Natural killer cell (primary cell): ENCODE measurements around the gene MAP2K5. TPM values are rescaled to one million over a fixed set of nuclear protein-coding genes. Genes with fewer than 3 reads are reported as not detected.

Experiments used
- ATAC-seq, 3 donors: fragments of 150-1000 bp in 2 of 3; fragments of 200-7000 bp in 1 of 3; cut with Tn5 transposase; 1 replicate in 1 of 3; 2 replicates in 2 of 3; pipeline ENCODE4 v1.10.0; 2021; ENCODE audit warnings: mild to moderate bottlenecking in 2 of 3, moderate library complexity in 2 of 3
- DNase-seq, 2 donors: peaks; one replicate each; pipeline versions ENCODE4 v3.0.0 to v3.0.0-alpha.2; 2013 to 2021; ENCODE audit warnings: mixed read lengths in 1 of 2
- H3K27ac ChIP-seq: one replicate; pipeline ENCODE4 v1.5.1; 2013; ENCODE audit warnings: mild to moderate bottlenecking, low read length
- H3K27me3 ChIP-seq: one replicate; pipeline ENCODE4 v1.6.1; 2013; ENCODE audit warnings: low read length; ENCODE audit not compliant: control insufficient read depth, insufficient read depth
- H3K36me3 ChIP-seq: one replicate; pipeline ENCODE4 v1.6.1; 2013; ENCODE audit warnings: low read length; ENCODE audit not compliant: control insufficient read depth, insufficient read depth
- H3K4me1 ChIP-seq: one replicate; pipeline ENCODE4 v1.6.1; 2013; ENCODE audit warnings: low read length; ENCODE audit not compliant: control insufficient read depth, insufficient read depth
- H3K4me3 ChIP-seq: one replicate; pipeline ENCODE4 v1.5.1; 2013; ENCODE audit warnings: low read length
- H3K9me3 ChIP-seq: one replicate; pipeline ENCODE4 v1.6.1; 2013; ENCODE audit warnings: low read length; ENCODE audit not compliant: control insufficient read depth, insufficient read depth
- H3K27ac Mint-ChIP-seq, 2 donors: one replicate each; pipeline ENCODE4 v1.8.0; 2022; ENCODE audit warnings: mild to moderate bottlenecking in 2 of 2, mixed read lengths in 2 of 2, moderate library complexity in 1 of 2
- H3K27me3 Mint-ChIP-seq, 2 donors: one replicate each; pipeline ENCODE4 v1.8.0; 2022; ENCODE audit warnings: low read depth in 2 of 2, mixed read lengths in 2 of 2
- H3K36me3 Mint-ChIP-seq: one replicate; pipeline ENCODE4 v1.8.0; 2022; ENCODE audit warnings: mixed read lengths
- H3K4me1 Mint-ChIP-seq, 2 donors: one replicate each; pipeline ENCODE4 v1.8.0; 2022; ENCODE audit warnings: mixed read lengths in 2 of 2
- H3K4me3 Mint-ChIP-seq: one replicate; pipeline ENCODE4 v1.8.0; 2022; ENCODE audit warnings: mild to moderate bottlenecking, moderate library complexity, mixed read lengths
- H3K9me3 Mint-ChIP-seq, 2 donors: one replicate each; pipeline ENCODE4 v1.8.0; 2022; ENCODE audit warnings: mixed read lengths in 2 of 2
- WGBS: methylation state at CpG from one replicate; pipeline ENCODE4 v1.1.7; 2013; ENCODE audit warnings: missing lambda C conversion rate; ENCODE audit not compliant: insufficient coverage; 5-methylcytosine and 5-hydroxymethylcytosine counted together
- intact Hi-C: fragments of 100-400 bp; cut with micrococcal nuclease; formaldehyde crosslinking; loops from one replicate; pipeline ENCODE4 v1.14.2; 2022
- total RNA-seq, 4 donors: library from RNA; stranded (reverse); fragments of 120-200 nt in 1 of 4; gene quantifications; one replicate each; pipeline versions ENCODE4 v1.2.3 to v1.2.4, GENCODE V29; 2013 to 2022
- TF ChIP-seq, protein P1 (sequence below): fragments of 200-600 bp; IDR thresholded peaks from one replicate; pipeline ENCODE4 v1.8.0; 2022; ENCODE audit warnings: antibody characterized with exemption

The MAP2K5 gene
- total RNA-seq, 3 donors from 2014 or later (not counting 1 experiment from before 2014, with no cell fraction given) = 25.6 to 32.6 (median 29.2) TPM

DNA sequence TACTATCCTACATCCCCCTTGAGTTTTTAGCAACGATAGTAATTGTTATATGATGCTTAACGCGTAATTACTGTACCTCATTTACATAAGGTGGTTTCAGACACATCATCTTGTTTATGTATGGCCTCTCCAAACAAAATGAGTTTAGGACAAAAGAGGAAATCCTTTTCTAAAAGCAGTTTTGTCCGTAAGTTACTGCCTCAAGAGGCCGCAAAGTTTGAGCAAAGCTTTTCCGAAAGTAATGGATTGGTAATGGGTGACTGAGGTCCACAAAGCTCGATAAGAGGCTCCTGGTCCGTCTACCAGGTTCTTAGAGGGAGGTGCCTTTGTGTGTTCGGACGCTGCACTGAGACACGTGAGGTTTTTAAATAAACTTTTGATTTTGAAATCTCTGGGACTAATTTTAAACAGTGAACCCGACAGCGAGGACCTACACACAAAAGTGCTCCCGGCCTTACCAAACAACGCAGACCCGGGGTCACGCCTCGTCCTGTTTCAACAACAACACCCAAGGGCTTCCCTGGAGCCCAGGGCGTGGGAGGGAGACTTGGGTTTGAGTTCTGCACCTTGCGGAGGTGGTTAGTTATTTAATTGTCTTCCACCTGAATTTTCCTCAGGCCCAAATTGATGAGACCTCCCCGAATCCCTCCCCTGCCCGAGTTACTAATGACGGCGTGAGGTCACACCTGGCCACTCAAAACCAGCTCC lies 22.0 kb upstream of the MAP2K5 start:
- no peaks in the 10 kb centered on the region for H3K9me3 Mint-ChIP-seq
- Histone ChIP-seq H3K27ac (peak overlapping the region; percentile 91), H3K4me1 (peaks cover 9% of the 10 kb centered on the region), H3K4me3 (peak overlapping the region; percentile 59), H3K9me3 (no peaks in the 10 kb centered on the region), H3K36me3 (peaks cover 4% of the 10 kb centered on the region), H3K27me3 (no peaks in the 10 kb centered on the region)
- TF ChIP-seq, protein P1, sequence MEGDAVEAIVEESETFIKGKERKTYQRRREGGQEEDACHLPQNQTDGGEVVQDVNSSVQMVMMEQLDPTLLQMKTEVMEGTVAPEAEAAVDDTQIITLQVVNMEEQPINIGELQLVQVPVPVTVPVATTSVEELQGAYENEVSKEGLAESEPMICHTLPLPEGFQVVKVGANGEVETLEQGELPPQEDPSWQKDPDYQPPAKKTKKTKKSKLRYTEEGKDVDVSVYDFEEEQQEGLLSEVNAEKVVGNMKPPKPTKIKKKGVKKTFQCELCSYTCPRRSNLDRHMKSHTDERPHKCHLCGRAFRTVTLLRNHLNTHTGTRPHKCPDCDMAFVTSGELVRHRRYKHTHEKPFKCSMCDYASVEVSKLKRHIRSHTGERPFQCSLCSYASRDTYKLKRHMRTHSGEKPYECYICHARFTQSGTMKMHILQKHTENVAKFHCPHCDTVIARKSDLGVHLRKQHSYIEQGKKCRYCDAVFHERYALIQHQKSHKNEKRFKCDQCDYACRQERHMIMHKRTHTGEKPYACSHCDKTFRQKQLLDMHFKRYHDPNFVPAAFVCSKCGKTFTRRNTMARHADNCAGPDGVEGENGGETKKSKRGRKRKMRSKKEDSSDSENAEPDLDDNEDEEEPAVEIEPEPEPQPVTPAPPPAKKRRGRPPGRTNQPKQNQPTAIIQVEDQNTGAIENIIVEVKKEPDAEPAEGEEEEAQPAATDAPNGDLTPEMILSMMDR = no peak
- DNase-seq = no peak
- H3K4me3 Mint-ChIP-seq = peak overlapping the region; percentile 85
- ATAC-seq = peak in 1 of 3 donors; percentile 2
- H3K27me3 Mint-ChIP-seq = no peaks in the 10 kb centered on the region
- intact Hi-C loops = loop anchor here (1.0 kb wide), 1 partner anchor 320 kb away; the partner anchor contains the start of gene RNU6-1
- 4% methylated on average over 21 of the region's 24 CpGs for WGBS
- peak overlapping the region; percentile 93 to 96 for H3K27ac Mint-ChIP-seq
- H3K4me1 Mint-ChIP-seq = peaks cover 16 to 22% of the 10 kb centered on the region in 2 donors
- H3K36me3 Mint-ChIP-seq = no peaks in the 10 kb centered on the region

DNA sequence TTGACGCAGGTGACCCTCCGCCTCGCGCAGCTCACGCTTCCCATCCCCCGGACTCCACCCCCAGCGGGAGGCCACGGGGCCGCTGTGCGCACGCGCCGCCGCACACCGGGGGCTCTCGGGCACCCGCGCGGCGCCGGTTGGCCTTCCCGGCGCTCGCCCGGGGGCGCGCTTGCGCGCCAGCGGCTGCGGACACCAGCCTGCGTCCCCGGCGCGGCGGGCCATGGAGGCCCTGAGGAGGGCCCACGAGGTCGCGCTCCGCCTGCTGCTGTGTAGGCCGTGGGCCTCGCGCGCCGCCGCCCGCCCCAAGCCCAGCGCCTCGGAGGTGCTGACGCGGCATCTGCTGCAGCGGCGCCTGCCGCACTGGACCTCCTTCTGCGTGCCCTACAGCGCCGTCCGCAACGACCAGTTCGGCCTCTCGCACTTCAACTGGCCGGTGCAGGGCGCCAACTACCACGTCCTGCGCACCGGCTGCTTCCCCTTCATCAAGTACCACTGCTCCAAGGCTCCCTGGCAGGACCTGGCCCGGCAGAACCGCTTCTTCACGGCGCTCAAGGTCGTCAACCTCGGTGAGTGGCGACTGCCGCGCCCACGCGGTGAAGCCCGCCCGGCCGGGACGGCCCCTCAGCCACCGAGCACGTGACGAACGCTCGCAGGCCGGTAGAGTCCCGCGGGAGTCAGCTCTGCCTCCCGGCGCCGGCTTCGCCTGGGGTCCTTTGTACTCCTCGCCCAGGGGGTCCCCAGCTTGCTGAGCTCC lies 21.3 kb upstream of the MAP2K5 start, which contains the start of gene C15orf61:
TSS of gene C15orf61 (plus strand) at position 103 of the 754 bp plus-strand sequence. CDS start at position 221, 118 bp downstream.
- no peaks in the 10 kb centered on the region for H3K27me3 Mint-ChIP-seq
- Histone ChIP-seq H3K9me3 (no peaks in the 10 kb centered on the region), H3K36me3 (peaks cover 2% of the 10 kb centered on the region), H3K4me1 (peaks cover 9% of the 10 kb centered on the region), H3K4me3 (peak within 1 kb of the TSS; percentile 71), H3K27me3 (no peaks in the 10 kb centered on the region), H3K27ac (peak within 1 kb of the TSS; percentile 97)
- H3K36me3 Mint-ChIP-seq = no peaks in the 10 kb centered on the region
- H3K4me3 Mint-ChIP-seq = peak within 1 kb of the TSS; percentile 93
- under 1% methylated on average over 94 of the region's 94 CpGs for WGBS
- H3K4me1 Mint-ChIP-seq = peaks cover 16 to 22% of the 10 kb centered on the region in 2 donors
- DNase-seq (peak; percentile 83 to 93), ATAC-seq (peak; percentile 79 to 89 (median 81))
- intact Hi-C loops = loop anchor here (1.0 kb wide), 1 partner anchor 319 kb away; the partner anchor contains the start of gene RNU6-1
- H3K9me3 Mint-ChIP-seq = no peaks in the 10 kb centered on the region
- TF ChIP-seq, protein P1 = no peak
- H3K27ac Mint-ChIP-seq = peak within 1 kb of the TSS; percentile 93 to 96

DNA sequence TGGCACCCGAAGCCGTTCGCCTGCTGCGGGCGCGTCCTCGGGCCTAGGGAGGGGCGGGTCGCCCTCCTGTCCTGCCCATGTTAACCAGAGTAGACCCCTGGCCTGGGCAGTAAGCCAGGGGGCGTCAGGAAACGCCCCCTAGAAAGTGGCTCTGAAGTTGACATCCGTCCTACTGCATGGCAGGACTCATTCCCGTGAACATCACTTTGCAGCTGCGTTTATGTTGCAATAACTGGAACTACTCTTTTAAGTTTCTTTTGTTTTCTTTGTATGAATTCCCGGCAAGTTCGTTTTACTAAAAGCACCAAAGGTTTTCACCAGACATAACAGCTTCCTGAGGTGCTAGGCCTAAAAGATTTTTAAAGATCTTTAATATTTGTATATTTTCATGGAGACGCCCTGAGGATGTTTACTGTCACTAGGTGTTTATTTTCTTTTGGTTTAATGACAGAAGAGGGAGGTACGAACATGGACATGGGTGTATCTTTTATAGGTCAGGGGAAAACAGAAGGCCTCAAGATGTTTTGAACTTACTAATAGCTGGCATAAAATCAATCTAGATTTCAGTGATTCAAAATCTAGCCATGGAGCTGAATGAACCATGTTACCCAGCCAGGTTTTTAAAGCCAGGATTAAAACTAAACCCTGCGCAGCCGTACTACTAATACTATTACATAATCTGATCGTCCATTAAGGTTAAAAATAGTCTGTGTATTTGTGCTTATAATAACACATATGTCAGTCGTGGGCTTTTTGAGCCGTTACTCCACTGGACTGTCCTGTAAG lies 20.5 kb upstream of the MAP2K5 start:
- ATAC-seq (peak in 2 of 3 donors; percentile 5 to 8), DNase-seq (peak in 1 of 2 donors; percentile 23)
- 7% methylated on average over 21 of the region's 23 CpGs for WGBS

More for the DNA sequence above, 20.5 kb upstream of the MAP2K5 start:
- Histone ChIP-seq H3K9me3 (no peaks in the 10 kb centered on the region), H3K36me3 (peaks cover 4% of the 10 kb centered on the region), H3K4me1 (peaks cover 9% of the 10 kb centered on the region), H3K4me3 (peak overlapping the region; percentile 71), H3K27ac (peak overlapping the region; percentile 97), H3K27me3 (no peaks in the 10 kb centered on the region)
- Mint-ChIP-seq H3K9me3 (no peaks in the 10 kb centered on the region), H3K27me3 (no peaks in the 10 kb centered on the region), H3K27ac (peak overlapping the region; percentile 93 to 96), H3K4me3 (peak overlapping the region; percentile 93), H3K4me1 (peaks cover 16 to 22% of the 10 kb centered on the region in 2 donors), H3K36me3 (no peaks in the 10 kb centered on the region)
- intact Hi-C loops = loop anchor here (1.0 kb wide), 2 partner anchors 19 to 318 kb away; partner anchors contain the start of gene RNU6-1
- TF ChIP-seq, protein P1 = no peak
